HepG2 (cell line): Measurements from ENCODE around the gene JSRP1. TPM values are rescaled to one million over a fixed set of nuclear protein-coding genes. Genes with fewer than 3 reads are reported as not detected.

ENCODE experiments used
- ARHGAP35 ChIP-seq: sonication (generic); formaldehyde crosslinking; IDR thresholded peaks from 2 replicates; pipeline ENCODE4 v1.9.0; 2022; ENCODE audit warnings: mild to moderate bottlenecking, inconsistent platforms, moderate library complexity, missing genetic modification reagents, borderline replicate concordance
- DRAP1 ChIP-seq: IDR thresholded peaks from 2 replicates; pipeline ENCODE4 v1.6.1; 2016; ENCODE audit warnings: missing genetic modification reagents, missing compliant biosample characterization
- GATA4 ChIP-seq: sonication (generic); IDR thresholded peaks from 2 replicates; pipeline ENCODE4 v1.6.1; 2016; ENCODE audit warnings: antibody characterized with exemption, low read depth, borderline replicate concordance
- KMT2B ChIP-seq: IDR thresholded peaks from 2 replicates; pipeline ENCODE4 v1.6.1; 2016; ENCODE audit warnings: missing genetic modification reagents, missing compliant biosample characterization
- NR2F6 ChIP-seq, 2 experiments: IDR thresholded peaks; 2 replicates each; pipeline ENCODE4 v1.6.1; 2016; ENCODE audit warnings: antibody characterized with exemption in 1 of 2, mild to moderate bottlenecking in 1 of 2
- POLR2AphosphoS5 ChIP-seq: IDR thresholded peaks from 2 replicates; pipeline ENCODE4 v1.6.1; 2012; ENCODE audit warnings: low read depth, low read length
- SOX5 ChIP-seq: IDR thresholded peaks from 2 replicates; pipeline ENCODE4 v1.6.1; 2016; ENCODE audit warnings: borderline replicate concordance
- SRSF4 ChIP-seq: fragments of 200-400 bp; formaldehyde crosslinking; IDR thresholded peaks from one replicate; pipeline ENCODE4 v1.6.1; 2018; ENCODE audit warnings: mild to moderate bottlenecking, low read depth, low read length, moderate library complexity; ENCODE audit not compliant: poor library complexity, severe bottlenecking
- ZKSCAN1 ChIP-seq: fragments of 150-350 bp; IDR thresholded peaks from 2 replicates; pipeline ENCODE4 v1.6.1; 2014; ENCODE audit warnings: low read length
- ZMYM2 ChIP-seq: sonication (generic); formaldehyde crosslinking; IDR thresholded peaks from 2 replicates; pipeline ENCODE4 v1.8.0; 2022; ENCODE audit warnings: mild to moderate bottlenecking, missing genetic modification reagents
- ZNF3 ChIP-seq: IDR thresholded peaks from 2 replicates; pipeline ENCODE4 v1.7.0; 2017; ENCODE audit warnings: inconsistent platforms
- ZNF34 ChIP-seq: sonication (generic); formaldehyde crosslinking; IDR thresholded peaks from 2 replicates; pipeline ENCODE4 v1.4.0; 2020; ENCODE audit warnings: mild to moderate bottlenecking, missing genetic modification reagents, borderline replicate concordance
- ZNF44 ChIP-seq: sonication (generic); formaldehyde crosslinking; IDR thresholded peaks from 2 replicates; pipeline ENCODE4 v1.5.1; 2020; ENCODE audit warnings: mild to moderate bottlenecking, missing genetic modification reagents
- ZNF567 ChIP-seq: sonication (generic); formaldehyde crosslinking; IDR thresholded peaks from 2 replicates; pipeline ENCODE4 v1.8.1; 2023; ENCODE audit warnings: mild to moderate bottlenecking, missing genetic modification reagents, borderline replicate concordance
- polyA plus RNA-seq, 8 experiments: library from polyadenylated mRNA; depleted of rRNA in 3 of 8; stranded (reverse) in 7 of 8; unstranded in 1 of 8; fragments of >200 nt; fragmentation: Illumina TruSeq in 4 of 8; extraction: Trizol in 4 of 8; gene quantifications; 2 replicates each; pipeline versions ENCODE4 v1.2.1 to v1.2.3, GENCODE V29; 2011 to 2016; ENCODE audit warnings: low read depth in 4 of 8, missing spikeins in 1 of 8, mixed read lengths in 1 of 8; ENCODE audit not compliant: insufficient read depth in 1 of 8
- total RNA-seq, 5 experiments: library from RNA; depleted of rRNA; stranded (reverse); fragments of >200 nt; fragmentation: Illumina TruSeq; extraction: Trizol; gene quantifications; 2 replicates each; pipeline ENCODE4 v1.2.3, GENCODE V29; 2016; ENCODE audit warnings: low read depth in 1 of 5
- TF ChIP-seq, protein P1 (sequence below): sonication (generic); formaldehyde crosslinking; IDR thresholded peaks from 2 replicates; pipeline ENCODE4 v1.4.0; 2020; ENCODE audit warnings: mild to moderate bottlenecking, missing genetic modification reagents
- TF ChIP-seq, protein P2 (sequence below): sonication (generic); formaldehyde crosslinking; IDR thresholded peaks from 2 replicates; pipeline ENCODE4 v1.4.0; 2020; ENCODE audit warnings: missing genetic modification reagents; ENCODE audit errors: not compliant biosample characterization
- TF ChIP-seq, protein P3 (sequence below): sonication (generic); formaldehyde crosslinking; IDR thresholded peaks from 2 replicates; pipeline ENCODE4 v1.5.1; 2020; ENCODE audit warnings: missing genetic modification reagents, mild to moderate bottlenecking, borderline replicate concordance

JSRP1 gene
- total and polyA plus RNA-seq, 2 of the 13 experiments (the other 11 are each of a cell fraction or from before 2014, with no cell fraction given) = 0.16 to 0.38 TPM

GRCh38 chr19:2253106-2254063, 2.8 kb downstream of the JSRP1 start (continued):
- TF ChIP-seq, protein P1, sequence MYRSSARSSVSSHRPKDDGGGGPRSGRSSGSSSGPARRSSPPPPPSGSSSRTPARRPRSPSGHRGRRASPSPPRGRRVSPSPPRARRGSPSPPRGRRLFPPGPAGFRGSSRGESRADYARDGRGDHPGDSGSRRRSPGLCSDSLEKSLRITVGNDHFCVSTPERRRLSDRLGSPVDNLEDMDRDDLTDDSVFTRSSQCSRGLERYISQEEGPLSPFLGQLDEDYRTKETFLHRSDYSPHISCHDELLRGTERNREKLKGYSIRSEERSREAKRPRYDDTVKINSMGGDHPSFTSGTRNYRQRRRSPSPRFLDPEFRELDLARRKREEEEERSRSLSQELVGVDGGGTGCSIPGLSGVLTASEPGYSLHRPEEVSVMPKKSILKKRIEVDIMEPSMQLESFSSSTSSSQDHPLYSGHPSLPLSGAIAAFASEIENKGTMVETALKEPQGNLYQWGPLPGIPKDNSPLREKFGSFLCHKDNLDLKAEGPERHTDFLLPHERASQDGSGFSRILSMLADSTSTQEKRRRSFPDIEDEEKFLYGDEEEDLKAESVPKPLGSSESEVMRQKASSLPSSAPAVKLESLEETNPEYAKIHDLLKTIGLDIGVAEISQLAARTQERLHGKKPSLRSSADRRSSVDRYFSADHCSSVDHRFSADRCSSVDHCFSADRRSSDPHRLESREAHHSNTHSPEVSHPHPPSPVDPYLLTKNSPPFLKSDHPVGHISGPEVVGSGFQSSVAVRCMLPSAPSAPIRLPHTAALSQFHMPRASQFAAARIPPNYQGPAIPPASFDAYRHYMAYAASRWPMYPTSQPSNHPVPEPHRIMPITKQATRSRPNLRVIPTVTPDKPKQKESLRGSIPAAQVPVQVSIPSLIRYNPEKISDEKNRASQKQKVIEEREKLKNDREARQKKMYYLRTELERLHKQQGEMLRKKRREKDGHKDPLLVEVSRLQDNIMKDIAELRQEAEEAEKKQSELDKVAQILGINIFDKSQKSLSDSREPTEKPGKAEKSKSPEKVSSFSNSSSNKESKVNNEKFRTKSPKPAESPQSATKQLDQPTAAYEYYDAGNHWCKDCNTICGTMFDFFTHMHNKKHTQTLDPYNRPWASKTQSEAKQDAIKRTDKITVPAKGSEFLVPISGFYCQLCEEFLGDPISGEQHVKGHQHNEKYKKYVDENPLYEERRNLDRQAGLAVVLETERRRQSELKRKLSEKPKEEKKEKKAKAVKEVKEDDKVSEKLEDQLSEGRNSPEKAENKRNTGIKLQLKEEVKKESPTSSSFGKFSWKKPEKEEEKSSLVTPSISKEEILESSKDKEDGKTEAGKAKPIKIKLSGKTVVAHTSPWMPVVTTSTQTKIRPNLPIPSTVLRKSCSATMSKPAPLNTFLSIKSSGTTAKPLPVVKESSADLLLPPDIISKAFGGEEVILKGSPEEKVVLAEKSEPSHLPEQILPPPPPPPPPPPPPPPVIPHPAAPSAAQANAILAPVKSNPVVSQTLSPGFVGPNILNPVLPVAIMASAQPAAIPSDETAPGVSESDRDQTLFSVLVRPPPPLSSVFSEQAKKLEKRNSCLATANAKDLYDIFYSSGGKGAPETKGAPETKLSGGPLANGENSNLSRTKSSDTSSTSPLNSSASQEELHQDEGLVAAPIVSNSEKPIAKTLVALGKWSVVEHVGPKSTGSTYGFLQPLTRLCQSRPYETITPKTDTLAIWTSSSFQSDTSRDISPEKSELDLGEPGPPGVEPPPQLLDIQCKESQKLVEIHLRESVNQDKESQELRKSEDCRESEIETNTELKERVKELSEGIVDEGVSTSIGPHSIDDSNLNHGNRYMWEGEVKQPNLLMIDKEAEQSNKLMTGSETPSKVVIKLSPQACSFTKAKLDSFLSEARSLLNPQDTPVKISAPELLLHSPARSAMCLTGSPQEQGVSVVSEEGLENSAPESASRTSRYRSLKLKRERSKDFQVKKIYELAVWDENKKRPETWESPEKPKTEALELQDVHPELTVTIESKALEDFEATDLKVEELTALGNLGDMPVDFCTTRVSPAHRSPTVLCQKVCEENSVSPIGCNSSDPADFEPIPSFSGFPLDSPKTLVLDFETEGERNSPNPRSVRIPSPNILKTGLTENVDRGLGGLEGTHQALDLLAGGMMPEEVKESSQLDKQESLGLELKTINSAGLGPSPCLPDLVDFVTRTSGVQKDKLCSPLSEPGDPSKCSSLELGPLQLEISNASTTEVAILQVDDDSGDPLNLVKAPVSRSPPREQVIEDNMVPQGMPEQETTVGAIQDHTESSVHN (CRISPR knock-in tag) = no peak
- TF ChIP-seq ZKSCAN1 (no peak), KMT2B (no peak), ZMYM2 (CRISPR knock-in tag) (no peak), SRSF4 (no peak), ZNF44 (CRISPR knock-in tag) (no peak), ZNF567 (no peak), GATA4 (no peak), DRAP1 (no peak), NR2F6 (IDR thresholded peaks at IDR 0.05) (peak; percentile 30; the same call in 1 of the 2 replicates), NR2F6 (CRISPR knock-in tag; IDR thresholded peaks at IDR 0.05) (no peak; the same call in 1 of the 2 replicates), ARHGAP35 (CRISPR knock-in tag) (peak; percentile 36; the same call in 1 of the 2 replicates), ZNF34 (no peak), SOX5 (CRISPR knock-in tag) (no peak), POLR2AphosphoS5 (no peak), ZNF3 (CRISPR knock-in tag) (no peak)
- TF ChIP-seq, protein P2, sequence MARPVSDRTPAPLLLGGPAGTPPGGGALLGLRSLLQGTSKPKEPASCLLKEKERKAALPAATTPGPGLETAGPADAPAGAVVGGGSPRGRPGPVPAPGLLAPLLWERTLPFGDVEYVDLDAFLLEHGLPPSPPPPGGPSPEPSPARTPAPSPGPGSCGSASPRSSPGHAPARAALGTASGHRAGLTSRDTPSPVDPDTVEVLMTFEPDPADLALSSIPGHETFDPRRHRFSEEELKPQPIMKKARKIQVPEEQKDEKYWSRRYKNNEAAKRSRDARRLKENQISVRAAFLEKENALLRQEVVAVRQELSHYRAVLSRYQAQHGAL (CRISPR knock-in tag) = peak; percentile 3
- TF ChIP-seq, protein P3, sequence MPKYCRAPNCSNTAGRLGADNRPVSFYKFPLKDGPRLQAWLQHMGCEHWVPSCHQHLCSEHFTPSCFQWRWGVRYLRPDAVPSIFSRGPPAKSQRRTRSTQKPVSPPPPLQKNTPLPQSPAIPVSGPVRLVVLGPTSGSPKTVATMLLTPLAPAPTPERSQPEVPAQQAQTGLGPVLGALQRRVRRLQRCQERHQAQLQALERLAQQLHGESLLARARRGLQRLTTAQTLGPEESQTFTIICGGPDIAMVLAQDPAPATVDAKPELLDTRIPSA (CRISPR knock-in tag) = no peak
